Fibroblast of upper back skin (primary cell): Measurements from ENCODE around the gene TRPV4.
A peak's percentile ranks its signal among the peaks of the same experiment; 100 is the strongest.

Experiments used
- DNase-seq: peaks from one replicate; pipeline ENCODE4 v3.0.0-alpha.2; 2013

Gene TRPV4

GRCh38 chr12:109738878-109739665 is 94.1 kb downstream of the TRPV4 start:
- DNase-seq = no peak

DNA sequence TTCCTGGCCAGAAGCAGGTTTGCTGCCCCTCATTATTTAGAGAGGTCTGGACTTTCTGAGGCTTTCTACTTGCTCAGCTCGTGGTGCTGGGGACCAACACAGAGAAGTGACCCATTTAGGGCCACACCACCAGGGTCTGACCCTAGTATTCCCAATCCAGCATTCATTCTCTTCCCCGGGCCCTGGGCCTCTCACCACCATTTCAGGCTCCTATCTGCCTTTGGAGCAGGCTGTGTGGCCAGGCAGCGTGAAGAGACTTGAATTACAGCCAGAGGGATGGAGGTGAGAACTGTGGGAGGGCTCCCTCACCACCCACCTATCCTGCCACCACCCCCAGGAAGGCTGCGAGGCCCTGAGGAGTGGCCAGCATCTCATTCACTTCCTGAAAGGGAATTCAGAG is 95.0 kb downstream of the TRPV4 start:
- DNase-seq = no peak

DNA sequence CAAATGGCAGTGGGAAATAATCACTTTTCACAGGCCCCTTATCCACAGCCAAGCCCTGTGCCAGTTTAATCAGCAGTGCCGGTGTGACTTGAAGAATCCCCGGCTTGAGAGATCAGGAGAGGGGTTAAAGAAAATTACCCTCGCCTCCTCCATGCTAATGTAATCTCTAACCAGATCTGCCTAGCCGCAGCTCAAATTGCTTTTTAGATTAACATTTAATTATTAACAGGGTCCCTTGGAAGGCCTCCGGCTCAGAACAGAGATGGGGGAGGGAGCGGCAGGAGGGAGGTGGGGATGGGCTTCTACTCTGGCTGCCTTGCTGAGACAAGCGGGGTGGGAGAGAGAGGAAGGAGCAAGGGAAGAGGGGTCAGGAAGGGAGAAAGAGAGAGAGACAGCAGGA is 95.6 kb downstream of the TRPV4 start:
- DNase-seq = no peak

- DNase-seq = no peak
These were observed 96.1 kb downstream of the TRPV4 start for GRCh38 chr12:109737126-109737525.

DNA sequence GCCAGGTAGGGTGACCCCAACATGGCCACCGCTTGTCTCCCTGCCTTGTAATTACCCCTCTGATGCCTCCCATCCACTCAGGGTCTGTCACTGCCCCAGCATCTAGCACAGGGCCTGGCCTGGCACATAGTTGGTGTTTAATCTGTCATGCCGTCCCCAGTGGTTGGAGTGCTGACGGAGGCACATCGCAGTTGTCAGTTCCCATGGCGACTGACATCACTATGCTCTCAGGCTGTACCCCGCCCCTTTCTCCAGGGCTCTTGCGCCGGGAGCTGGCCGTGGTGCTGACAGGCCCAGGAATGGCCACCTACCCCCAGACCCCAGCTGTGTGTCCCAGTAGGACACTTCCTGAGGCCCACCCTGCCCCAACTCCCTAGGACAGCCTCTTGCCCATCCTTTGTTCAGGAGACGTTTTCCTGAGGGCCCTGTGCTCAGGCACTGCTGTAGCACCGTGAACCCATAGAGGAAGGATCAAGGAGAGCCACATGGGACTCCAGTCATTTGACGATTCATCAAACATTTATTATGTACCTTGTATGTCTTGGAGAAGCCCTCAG is 96.6 kb downstream of the TRPV4 start:
- DNase-seq = peak; percentile 36

DNA sequence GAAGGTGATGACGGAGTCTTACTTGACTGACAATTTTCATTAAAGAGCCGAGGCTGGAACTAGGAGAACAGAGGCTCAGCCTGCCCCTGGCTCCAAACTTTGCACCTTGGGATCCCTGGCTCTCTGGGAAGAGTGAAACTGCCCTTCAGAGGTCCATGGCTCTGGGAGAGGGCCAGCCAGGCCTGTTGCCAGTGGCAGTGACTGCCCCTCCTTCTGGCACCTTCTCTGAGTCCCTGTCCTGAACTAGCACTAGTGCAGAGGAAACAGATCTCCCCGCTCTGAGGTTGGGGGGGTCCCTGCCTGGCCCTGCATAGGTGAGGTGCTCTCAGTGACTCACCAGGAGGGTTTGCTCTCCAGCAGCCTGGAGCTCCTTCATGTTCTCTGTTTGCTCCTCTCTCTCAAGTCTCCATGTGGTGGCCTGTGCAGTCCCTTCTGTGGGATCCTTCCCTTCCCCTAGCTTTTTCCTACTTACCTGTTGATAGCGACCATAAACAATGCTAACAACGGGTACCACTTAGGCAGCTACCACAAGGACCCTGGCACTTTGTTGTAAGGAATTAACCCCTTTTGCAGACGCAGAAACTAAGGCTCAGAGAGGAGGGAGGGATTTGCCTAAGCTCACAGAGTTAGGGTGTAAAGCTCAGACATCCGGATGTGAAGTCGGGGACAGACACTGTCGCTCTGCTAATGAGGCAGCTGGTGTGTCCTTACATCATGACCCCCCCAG is 97.2 kb downstream of the TRPV4 start:
- no peak for DNase-seq

DNA sequence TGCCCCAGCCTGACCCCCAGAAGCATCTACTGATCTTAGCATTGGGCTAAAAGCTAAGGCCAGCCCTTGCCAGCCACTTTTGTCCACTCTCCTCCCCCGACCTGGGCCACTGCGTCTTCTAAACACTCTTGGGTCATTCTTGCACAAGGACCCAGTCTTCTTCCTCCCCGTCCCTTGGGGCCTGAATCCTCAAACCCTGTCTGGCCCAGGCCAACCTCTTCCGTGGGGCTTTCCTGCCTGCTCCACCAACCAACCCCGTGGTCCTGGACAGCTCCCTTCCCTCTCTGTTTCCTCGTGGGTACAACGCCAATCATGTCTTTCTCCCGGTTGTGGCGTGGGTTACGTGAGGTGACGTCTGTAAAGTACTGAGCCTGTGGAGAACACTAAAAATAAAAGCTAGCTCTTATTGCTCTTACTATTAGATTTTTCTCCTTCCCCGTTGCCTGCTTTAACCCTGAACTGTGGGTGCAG is 98.1 kb downstream of the TRPV4 start:
- no peak for DNase-seq

GRCh38 chr12:109734219-109735000 is 98.8 kb downstream of the TRPV4 start:
- no peak for DNase-seq
